ENCODE data around the gene ARFGEF3.

The ARFGEF3 gene

GRCh38 chr6:138310821-138311220 lies 149.1 kb downstream of the ARFGEF3 start:
- no peaks in the 10 kb centered on the region for H3K9me3 Mint-ChIP-seq
- no peak overlapping the region for H3K4me3 Mint-ChIP-seq
- H3K27me3 Mint-ChIP-seq: peaks cover 2% of the 10 kb centered on the region
- H3K4me1 Mint-ChIP-seq: no peaks in the 10 kb centered on the region
- H3K27ac Mint-ChIP-seq: no peak overlapping the region
- no peaks in the 10 kb centered on the region for H3K36me3 Mint-ChIP-seq

DNA sequence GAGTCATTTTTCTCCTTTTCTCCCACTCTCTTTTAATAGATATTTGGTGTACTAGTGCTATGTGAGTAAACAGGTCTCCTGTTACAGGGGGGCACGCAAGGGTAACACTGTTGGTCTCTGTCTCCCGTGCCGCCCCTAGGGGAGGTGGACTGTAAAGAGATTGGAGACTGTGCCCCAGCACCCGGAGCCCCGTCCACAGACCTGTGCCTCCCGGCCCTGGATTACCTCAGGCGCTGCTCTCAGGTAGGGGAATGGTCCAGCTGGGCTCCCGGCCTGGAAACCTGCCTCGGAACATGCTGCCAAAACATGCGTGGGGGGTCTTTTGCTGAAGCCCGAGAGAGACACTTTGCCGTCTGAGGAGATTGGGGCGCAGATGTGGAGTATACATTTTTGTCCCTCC lies 149.5 kb downstream of the ARFGEF3 start:
- Mint-ChIP-seq H3K4me3 (no peak overlapping the region), H3K36me3 (no peaks in the 10 kb centered on the region), H3K27ac (no peak overlapping the region), H3K27me3 (peaks cover 2% of the 10 kb centered on the region), H3K9me3 (no peaks in the 10 kb centered on the region), H3K4me1 (no peaks in the 10 kb centered on the region)

DNA sequence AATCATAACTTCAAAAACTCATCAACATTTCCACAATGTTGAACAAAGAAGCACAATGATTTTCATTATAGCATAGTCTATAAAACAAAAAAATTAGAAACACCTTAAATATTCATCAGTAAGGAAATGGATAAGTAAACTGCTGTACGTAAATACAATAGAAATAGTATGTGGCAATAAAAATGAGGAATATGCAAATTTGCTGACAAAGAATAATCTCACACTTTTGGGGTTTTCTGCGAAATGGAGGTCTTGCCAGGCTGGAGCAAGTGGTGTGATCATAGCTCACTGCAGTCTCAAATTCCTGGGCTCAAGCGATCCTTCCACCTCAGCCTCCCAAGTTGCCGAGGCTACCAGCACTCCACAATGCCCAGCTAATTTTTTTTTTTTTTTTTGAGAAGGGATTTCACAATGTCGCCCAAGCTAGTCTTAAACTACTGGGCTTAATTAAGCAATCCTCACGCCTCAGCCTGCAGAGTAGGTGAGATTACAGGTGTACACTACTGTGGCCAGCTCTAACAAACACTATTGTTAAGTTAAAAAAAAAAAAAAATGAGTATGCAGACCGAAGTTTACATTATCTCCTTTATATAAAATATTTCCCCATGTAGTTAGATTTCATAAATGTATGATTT lies 157.1 kb downstream of the ARFGEF3 start:
- Mint-ChIP-seq H3K36me3 (no peaks in the 10 kb centered on the region), H3K9me3 (peaks cover 9% of the 10 kb centered on the region), H3K27ac (no peak overlapping the region), H3K4me1 (no peaks in the 10 kb centered on the region), H3K4me3 (no peak overlapping the region), H3K27me3 (peaks cover 9% of the 10 kb centered on the region)

- no peak overlapping the region for H3K27ac Mint-ChIP-seq
- H3K36me3 Mint-ChIP-seq: no peaks in the 10 kb centered on the region
- no peak overlapping the region for H3K4me3 Mint-ChIP-seq
- peaks cover 9% of the 10 kb centered on the region for H3K9me3 Mint-ChIP-seq
- peaks cover 9% of the 10 kb centered on the region for H3K27me3 Mint-ChIP-seq
- no peaks in the 10 kb centered on the region for H3K4me1 Mint-ChIP-seq
Observed at GRCh38 chr6:138321934-138322333, 160.2 kb downstream of the ARFGEF3 start.

DNA sequence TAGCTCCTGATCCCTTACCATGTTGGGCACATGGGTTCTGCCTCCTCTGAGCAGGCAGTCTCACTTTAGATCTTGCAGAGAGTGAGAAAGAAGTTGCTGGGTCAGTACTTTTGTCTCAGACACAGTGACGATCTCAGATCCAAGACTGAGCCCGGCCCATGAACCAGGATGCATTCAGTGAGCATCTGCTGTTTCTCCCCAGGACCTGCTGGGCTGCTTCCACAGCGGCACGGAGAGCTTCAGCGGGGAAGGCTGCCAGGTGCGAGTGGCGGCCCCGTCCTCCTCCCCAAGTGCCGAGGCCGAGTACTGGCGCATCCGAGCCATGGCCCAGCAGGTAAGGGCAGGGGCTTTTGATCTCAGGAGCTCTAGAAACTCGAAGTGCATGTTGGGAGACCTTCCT lies 162.1 kb downstream of the ARFGEF3 start:
- no peak overlapping the region for H3K4me3 Mint-ChIP-seq
- H3K27me3 Mint-ChIP-seq: peaks cover 10% of the 10 kb centered on the region
- H3K4me1 Mint-ChIP-seq: no peaks in the 10 kb centered on the region
- H3K9me3 Mint-ChIP-seq: peaks cover 9% of the 10 kb centered on the region
- H3K27ac Mint-ChIP-seq: no peak overlapping the region
- no peaks in the 10 kb centered on the region for H3K36me3 Mint-ChIP-seq

- Mint-ChIP-seq H3K36me3 (no peaks in the 10 kb centered on the region), H3K27me3 (peaks cover 1% of the 10 kb centered on the region), H3K27ac (no peak overlapping the region), H3K9me3 (no peaks in the 10 kb centered on the region), H3K4me1 (no peaks in the 10 kb centered on the region), H3K4me3 (no peak overlapping the region)
Observed at GRCh38 chr6:138328210-138328609, 166.5 kb downstream of the ARFGEF3 start.

DNA sequence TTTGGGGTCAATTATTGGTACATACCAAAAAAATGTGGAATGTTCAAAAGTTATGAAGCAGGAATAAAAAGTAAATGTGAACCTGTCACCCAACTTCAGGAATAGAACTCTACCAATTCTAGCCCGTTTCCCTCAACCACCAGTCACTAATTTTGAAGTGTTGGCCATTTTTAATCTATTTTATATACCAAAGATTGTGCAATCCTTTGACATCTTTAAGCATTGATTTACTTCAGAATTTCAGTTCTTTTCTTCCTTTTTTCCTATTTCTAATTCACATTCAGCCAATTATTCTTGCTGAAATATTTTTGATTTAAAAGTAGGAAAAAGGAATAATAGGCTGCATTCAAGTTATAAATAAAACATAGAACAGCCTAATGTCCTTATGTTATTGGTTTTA lies 169.0 kb downstream of the ARFGEF3 start:
- Mint-ChIP-seq H3K9me3 (no peaks in the 10 kb centered on the region), H3K4me3 (no peak overlapping the region), H3K4me1 (no peaks in the 10 kb centered on the region), H3K27ac (no peak overlapping the region), H3K27me3 (peaks cover 4% of the 10 kb centered on the region), H3K36me3 (no peaks in the 10 kb centered on the region)

DNA sequence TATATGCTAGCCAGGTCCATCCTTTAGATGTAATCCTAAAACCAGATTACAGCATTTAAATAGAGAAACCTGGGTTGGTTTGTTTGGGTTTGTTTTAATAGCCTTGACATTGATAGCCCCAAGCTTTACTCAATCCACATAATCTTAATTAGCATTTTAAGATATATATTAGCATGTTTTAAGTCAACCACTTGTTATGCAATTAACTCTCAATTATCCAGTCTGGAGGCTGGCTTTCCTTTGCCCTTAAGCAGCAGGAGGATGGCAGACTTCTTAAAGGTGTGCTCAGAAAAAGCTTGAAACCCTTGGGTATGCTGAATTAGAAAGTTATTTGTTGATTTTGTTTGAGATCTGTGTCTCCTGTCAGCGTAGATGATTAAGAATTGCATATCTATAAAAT lies 169.7 kb downstream of the ARFGEF3 start:
- no peaks in the 10 kb centered on the region for H3K36me3 Mint-ChIP-seq
- no peak overlapping the region for H3K27ac Mint-ChIP-seq
- no peaks in the 10 kb centered on the region for H3K4me1 Mint-ChIP-seq
- H3K27me3 Mint-ChIP-seq: peaks cover 4% of the 10 kb centered on the region
- no peak overlapping the region for H3K4me3 Mint-ChIP-seq
- H3K9me3 Mint-ChIP-seq: no peaks in the 10 kb centered on the region

GRCh38 chr6:138331984-138332383 lies 170.2 kb downstream of the ARFGEF3 start:
- H3K4me1 Mint-ChIP-seq: no peaks in the 10 kb centered on the region
- H3K36me3 Mint-ChIP-seq: no peaks in the 10 kb centered on the region
- no peak overlapping the region for H3K27ac Mint-ChIP-seq
- H3K9me3 Mint-ChIP-seq: no peaks in the 10 kb centered on the region
- peaks cover 4% of the 10 kb centered on the region for H3K27me3 Mint-ChIP-seq
- no peak overlapping the region for H3K4me3 Mint-ChIP-seq

GRCh38 chr6:138334000-138334399 lies 172.3 kb downstream of the ARFGEF3 start:
- H3K27me3 Mint-ChIP-seq: peaks cover 4% of the 10 kb centered on the region
- no peak overlapping the region for H3K27ac Mint-ChIP-seq
- no peak overlapping the region for H3K4me3 Mint-ChIP-seq
- H3K36me3 Mint-ChIP-seq: no peaks in the 10 kb centered on the region
- H3K4me1 Mint-ChIP-seq: no peaks in the 10 kb centered on the region
- H3K9me3 Mint-ChIP-seq: no peaks in the 10 kb centered on the region

- no peaks in the 10 kb centered on the region for H3K9me3 Mint-ChIP-seq
- H3K4me1 Mint-ChIP-seq: no peaks in the 10 kb centered on the region
- no peak overlapping the region for H3K27ac Mint-ChIP-seq
- no peaks in the 10 kb centered on the region for H3K36me3 Mint-ChIP-seq
- H3K4me3 Mint-ChIP-seq: no peak overlapping the region
- H3K27me3 Mint-ChIP-seq: peaks cover 4% of the 10 kb centered on the region
Observed at GRCh38 chr6:138334963-138335362, 173.2 kb downstream of the ARFGEF3 start.

DNA sequence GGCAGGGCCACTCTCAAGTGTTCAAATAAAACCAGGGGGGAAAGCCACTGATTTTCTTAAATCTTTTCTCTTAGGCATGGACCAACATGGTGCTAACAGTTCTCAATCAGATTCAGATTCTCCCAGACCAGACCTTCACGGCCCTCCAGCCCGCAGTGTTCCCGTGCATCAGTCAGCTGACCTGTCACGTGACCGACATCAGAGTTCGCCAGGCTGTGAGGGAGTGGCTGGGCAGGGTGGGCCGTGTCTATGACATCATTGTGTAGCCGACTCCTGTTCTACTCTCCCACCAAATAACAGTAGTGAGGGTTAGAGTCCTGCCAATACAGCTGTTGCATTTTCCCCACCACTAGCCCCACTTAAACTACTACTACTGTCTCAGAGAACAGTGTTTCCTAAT lies 174.5 kb downstream of the ARFGEF3 start:
- H3K36me3 Mint-ChIP-seq: no peaks in the 10 kb centered on the region
- no peaks in the 10 kb centered on the region for H3K4me1 Mint-ChIP-seq
- H3K27ac Mint-ChIP-seq: no peak overlapping the region
- no peaks in the 10 kb centered on the region for H3K9me3 Mint-ChIP-seq
- H3K27me3 Mint-ChIP-seq: peaks cover 4% of the 10 kb centered on the region
- no peak overlapping the region for H3K4me3 Mint-ChIP-seq

- no peaks in the 10 kb centered on the region for H3K4me1 Mint-ChIP-seq
- no peak overlapping the region for H3K27ac Mint-ChIP-seq
- no peak overlapping the region for H3K4me3 Mint-ChIP-seq
- no peaks in the 10 kb centered on the region for H3K9me3 Mint-ChIP-seq
- peaks cover 4% of the 10 kb centered on the region for H3K27me3 Mint-ChIP-seq
- no peaks in the 10 kb centered on the region for H3K36me3 Mint-ChIP-seq
Observed at GRCh38 chr6:138337076-138337475, 175.3 kb downstream of the ARFGEF3 start.

DNA sequence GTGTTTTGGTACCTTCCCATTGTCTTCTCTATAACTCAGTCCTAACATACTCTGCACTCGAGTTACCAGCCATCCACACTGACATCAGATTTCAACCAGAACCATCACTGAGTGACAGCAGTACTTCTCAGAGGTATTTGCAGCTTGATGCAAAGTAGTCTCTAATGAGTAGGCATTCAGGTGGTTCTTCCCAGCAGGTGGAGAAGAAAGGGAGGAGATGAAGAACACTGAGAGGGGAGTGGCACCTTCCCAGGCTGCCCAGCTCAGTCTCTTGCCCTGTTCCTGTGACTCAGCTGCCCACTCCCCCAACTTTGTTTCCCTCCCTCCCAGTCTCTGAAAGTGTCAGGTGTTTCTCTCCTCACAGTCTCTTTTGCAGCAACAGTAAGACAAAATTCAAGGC lies 177.3 kb downstream of the ARFGEF3 start:
- no peaks in the 10 kb centered on the region for H3K4me1 Mint-ChIP-seq
- H3K4me3 Mint-ChIP-seq: no peak overlapping the region
- no peaks in the 10 kb centered on the region for H3K36me3 Mint-ChIP-seq
- H3K27ac Mint-ChIP-seq: no peak overlapping the region
- H3K9me3 Mint-ChIP-seq: no peaks in the 10 kb centered on the region
- peaks cover 4% of the 10 kb centered on the region for H3K27me3 Mint-ChIP-seq

DNA sequence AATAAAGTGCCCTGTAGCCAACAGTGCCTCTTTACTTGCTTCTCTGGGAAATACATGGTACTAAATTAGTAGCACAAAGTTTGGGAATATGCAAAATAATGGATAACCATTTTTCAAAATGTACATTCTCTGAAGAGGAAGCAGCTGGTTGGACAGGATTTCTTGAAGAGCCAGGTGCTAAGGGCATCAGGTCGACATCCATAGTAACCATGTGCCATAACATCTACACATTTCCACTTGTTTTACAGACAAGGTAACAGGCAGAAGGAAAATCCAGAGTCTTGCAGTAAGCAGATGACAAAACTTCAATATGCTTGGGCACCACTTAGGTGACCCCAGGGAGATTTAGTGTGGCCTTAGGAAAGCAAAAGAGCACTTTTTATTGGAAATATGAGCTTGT lies 179.4 kb downstream of the ARFGEF3 start:
- Mint-ChIP-seq H3K4me3 (no peak overlapping the region), H3K9me3 (no peaks in the 10 kb centered on the region), H3K27ac (no peak overlapping the region), H3K4me1 (no peaks in the 10 kb centered on the region), H3K36me3 (no peaks in the 10 kb centered on the region), H3K27me3 (peaks cover 1% of the 10 kb centered on the region)

DNA sequence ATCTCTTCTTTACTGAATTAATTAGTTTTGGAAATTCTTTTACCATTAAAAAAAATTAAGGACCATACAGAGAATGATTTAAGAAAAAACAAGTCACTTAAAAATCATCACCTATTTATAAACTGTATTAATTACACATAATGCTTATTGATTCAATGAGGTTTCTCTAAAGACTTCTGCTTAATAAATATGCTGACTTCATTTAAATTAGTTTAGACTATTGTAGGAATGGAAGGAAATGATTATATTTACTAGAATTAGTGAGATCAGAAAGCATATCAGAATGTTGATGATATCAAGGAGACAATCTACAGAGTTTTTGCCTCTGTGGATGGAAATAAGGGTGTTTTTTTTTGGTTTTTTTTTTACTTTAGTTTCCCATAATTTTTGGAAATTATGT lies 181.4 kb downstream of the ARFGEF3 start:
- Mint-ChIP-seq H3K36me3 (no peaks in the 10 kb centered on the region), H3K4me3 (no peak overlapping the region), H3K9me3 (no peaks in the 10 kb centered on the region), H3K27me3 (peaks cover 2% of the 10 kb centered on the region), H3K27ac (no peak overlapping the region), H3K4me1 (no peaks in the 10 kb centered on the region)

DNA sequence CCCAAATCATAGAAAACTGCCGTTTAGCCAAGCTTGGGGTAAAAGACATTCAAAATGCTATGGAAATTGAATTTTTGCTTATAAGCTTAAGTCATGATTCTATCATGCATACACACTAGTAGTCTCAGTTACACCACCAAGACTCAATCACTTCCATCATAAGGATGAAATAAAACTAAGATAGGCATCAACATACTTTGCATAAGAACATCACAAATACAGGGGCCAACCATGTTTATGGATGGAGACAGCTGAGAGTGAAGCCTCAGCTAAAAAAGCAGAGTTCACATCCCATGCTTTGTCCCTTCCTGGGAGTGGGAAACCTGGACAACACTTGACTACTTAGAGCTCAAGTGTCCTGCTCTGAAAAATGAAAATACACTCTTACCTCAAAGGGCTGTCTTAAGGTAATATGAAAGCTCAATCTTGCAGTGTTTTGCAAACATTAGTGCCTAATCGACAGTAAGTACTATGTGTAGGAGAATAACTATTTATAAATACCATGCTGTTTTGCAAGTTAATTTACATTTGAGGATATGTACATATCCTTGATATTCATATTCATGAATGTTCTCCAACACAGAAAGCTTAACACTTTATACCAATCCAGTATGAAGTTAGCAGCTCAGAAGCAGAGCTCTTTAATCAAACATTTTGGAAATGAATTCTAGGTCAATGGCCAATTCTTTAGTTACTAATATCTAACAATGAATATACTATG lies 184.0 kb downstream of the ARFGEF3 start:
- H3K27me3 Mint-ChIP-seq: peaks cover 9% of the 10 kb centered on the region
- no peaks in the 10 kb centered on the region for H3K36me3 Mint-ChIP-seq
- H3K4me1 Mint-ChIP-seq: no peaks in the 10 kb centered on the region
- no peak overlapping the region for H3K4me3 Mint-ChIP-seq
- H3K27ac Mint-ChIP-seq: no peak overlapping the region
- H3K9me3 Mint-ChIP-seq: no peaks in the 10 kb centered on the region

All from activated naive CD4-positive, alpha-beta T cell treated with anti-CD3 and anti-CD28 coated beads, Interleukin-2, amount 50 U/mL, for 24 hours (primary cell).